Activated CD8-positive, alpha-beta memory T cell treated with anti-CD3 and anti-CD28 coated beads for 48 hours (primary cell): ENCODE measurements around the gene GRM5.
"Not testable (repeated sequence)": the region's sequence is repeated elsewhere in the genome, so short reads cannot be mapped to it uniquely, and the experiment has no call there.

Experiments
- DNase-seq, 3 experiments: peaks; one replicate each; pipeline ENCODE4 v3.0.0-alpha.2; 2020; ENCODE audit warnings: low read depth in 2 of 3, low spot score in 2 of 3

Gene GRM5

GRCh38 chr11:89065651-89066201, at the start of gene GRM5:
Gene GRM5 (minus strand): TSS chr11:89065982. CDS start chr11:89047872, 18,110 bp downstream.
- not testable (repeated sequence) for DNase-seq

- not testable (repeated sequence) for DNase-seq
Observed at GRCh38 chr11:89097956-89098355, 32.2 kb upstream of the GRM5 start.

- not testable (repeated sequence) for DNase-seq
Observed at GRCh38 chr11:89093806-89094205, 28.0 kb upstream of the GRM5 start.

GRCh38 chr11:89084951-89085350, 19.2 kb upstream of the GRM5 start:
- DNase-seq: not testable (repeated sequence)

- not testable (repeated sequence) for DNase-seq
Observed at GRCh38 chr11:89070911-89071310, 5.1 kb upstream of the GRM5 start.

- no peak for DNase-seq
Observed at GRCh38 chr11:89067264-89067663, 1.5 kb upstream of the GRM5 start.

- DNase-seq: no peak
Observed at GRCh38 chr11:89065066-89065465, 716 bp downstream of the GRM5 start.

GRCh38 chr11:89063481-89063951, 2.3 kb downstream of the GRM5 start:
- not testable (repeated sequence) for DNase-seq

GRCh38 chr11:89062771-89063298, 2.9 kb downstream of the GRM5 start:
- not testable (repeated sequence) for DNase-seq

- DNase-seq: not testable (repeated sequence)
Observed at GRCh38 chr11:89061839-89062238, 3.9 kb downstream of the GRM5 start.

- not testable (repeated sequence) for DNase-seq
Observed at GRCh38 chr11:89057406-89057805, 8.4 kb downstream of the GRM5 start.

- DNase-seq: no peak
Observed at GRCh38 chr11:89052220-89052619, 13.6 kb downstream of the GRM5 start.

GRCh38 chr11:89047159-89047558, 18.6 kb downstream of the GRM5 start:
- DNase-seq: not testable (repeated sequence)

- DNase-seq: not testable (repeated sequence)
Observed at GRCh38 chr11:89043861-89044588, 21.8 kb downstream of the GRM5 start.

- DNase-seq: not testable (repeated sequence)
Observed at GRCh38 chr11:89029671-89030070, 36.1 kb downstream of the GRM5 start.

- DNase-seq: no peak
Observed at GRCh38 chr11:89021339-89021738, 44.4 kb downstream of the GRM5 start.

- not testable (repeated sequence) for DNase-seq
Observed at GRCh38 chr11:89019827-89020547, 45.8 kb downstream of the GRM5 start.

GRCh38 chr11:89016214-89016613, 49.6 kb downstream of the GRM5 start:
- DNase-seq: no peak

GRCh38 chr11:89015614-89016013, 50.2 kb downstream of the GRM5 start:
- DNase-seq: no peak

GRCh38 chr11:89000852-89001251, 64.9 kb downstream of the GRM5 start:
- DNase-seq: not testable (repeated sequence)

- no peak for DNase-seq
Observed at GRCh38 chr11:88979641-88980040, 86.1 kb downstream of the GRM5 start.

GRCh38 chr11:88978992-88979391, 86.8 kb downstream of the GRM5 start:
- not testable (repeated sequence) for DNase-seq
